H1 (cell line): ENCODE data around the gene PTPRJ. TPM values are rescaled to one million over a fixed set of nuclear protein-coding genes. Genes with fewer than 3 reads are reported as not detected.

Experiments used
- CTCF ChIA-PET: fragments of 300-600 bp; sonication (Branson Sonifier 250); formaldehyde crosslinking; loops from one replicate; lab custom pipeline; 2021; ENCODE audit not compliant: partially characterized antibody; lab: Charles Lee
- POLR2A ChIA-PET: fragments of 300-600 bp; sonication (Branson Sonifier 250); formaldehyde crosslinking; loops from one replicate; lab custom pipeline; 2021; ENCODE audit warnings: inconsistent platforms; ENCODE audit not compliant: partially characterized antibody; lab: Charles Lee
- DNase-seq, 2 experiments: peaks; one replicate each; pipeline versions ENCODE4 v3.0.0 to v3.0.0-alpha.2; 2010 to 2022; ENCODE audit warnings: low spot score in 2 of 2, low read depth in 1 of 2, mixed read lengths in 1 of 2
- FAIRE-seq: peaks from 2 replicates; lab custom pipeline; 2011; peaks lifted over from hg19 to GRCh38; lab: Jason Lieb, UNC
- H2AFZ ChIP-seq: 2 replicates; pipeline ENCODE4 v1.8.1; 2012; ENCODE audit warnings: low read length, inconsistent platforms
- H2AK5ac ChIP-seq: 2 replicates; pipeline ENCODE4 v1.6.1; 2013; ENCODE audit warnings: low read depth, low read length
- H2BK120ac ChIP-seq: replicated peaks from 2 replicates; pipeline ENCODE3; 2013; ENCODE audit warnings: low read depth, low read length, inconsistent platforms
- H2BK12ac ChIP-seq: 2 replicates; pipeline ENCODE4 v1.6.1; 2013; ENCODE audit warnings: low read depth, low read length
- H2BK15ac ChIP-seq: 2 replicates; pipeline ENCODE4 v1.6.1; 2013; ENCODE audit warnings: low read length
- H2BK20ac ChIP-seq: 2 replicates; pipeline ENCODE4 v1.6.1; 2013; ENCODE audit warnings: low read length
- H2BK5ac ChIP-seq: 2 replicates; pipeline ENCODE4 v1.6.1; 2013; ENCODE audit warnings: low read depth, low read length
- H3K14ac ChIP-seq: 2 replicates; pipeline ENCODE4 v1.6.1; 2013; ENCODE audit warnings: inconsistent platforms; ENCODE audit not compliant: insufficient read length
- H3K18ac ChIP-seq: 2 replicates; pipeline ENCODE4 v1.6.1; 2013; ENCODE audit warnings: low read length; ENCODE audit errors: extremely low read depth
- H3K23ac ChIP-seq: 2 replicates; pipeline ENCODE4 v1.6.1; 2013; ENCODE audit warnings: inconsistent platforms; ENCODE audit not compliant: insufficient read length
- H3K23me2 ChIP-seq: 2 replicates; pipeline ENCODE4 v1.6.1; 2013; ENCODE audit warnings: low read depth, low read length
- H3K27ac ChIP-seq: 2 replicates; pipeline ENCODE4 v1.6.1; 2011; ENCODE audit warnings: low read depth, low read length, inconsistent platforms
- H3K27me3 ChIP-seq, 4 experiments: replicated peaks in 1 of 4; 1 replicate in 1 of 4; 2 replicates in 3 of 4; pipeline versions ENCODE4 v1.6.1 to v1.8.1; 2011 to 2013; ENCODE audit warnings: low read length in 3 of 4, mild to moderate bottlenecking in 3 of 4, inconsistent platforms in 2 of 4, mixed read lengths in 2 of 4, moderate library complexity in 1 of 4; ENCODE audit not compliant: control insufficient read depth in 3 of 4, insufficient read depth in 3 of 4; ENCODE audit errors: extremely low read depth in 1 of 4
- H3K36me3 ChIP-seq, 4 experiments: 2 replicates each; pipeline versions ENCODE4 v1.6.1 to v1.8.1; 2011 to 2013; ENCODE audit warnings: mild to moderate bottlenecking in 4 of 4, low read length in 3 of 4, moderate library complexity in 2 of 4, control low read depth in 1 of 4, inconsistent platforms in 1 of 4; ENCODE audit not compliant: insufficient read depth in 4 of 4, control insufficient read depth in 2 of 4
- H3K4ac ChIP-seq: replicated peaks from 2 replicates; pipeline ENCODE3; 2013; ENCODE audit warnings: low read length, low read depth, mixed read lengths, inconsistent platforms; ENCODE audit not compliant: insufficient read length
- H3K4me1 ChIP-seq, 4 experiments: replicated peaks in 1 of 4; 1 replicate in 1 of 4; 2 replicates in 3 of 4; pipeline versions ENCODE4 v1.6.1 to v1.8.1; 2011 to 2013; ENCODE audit warnings: low read length in 3 of 4, inconsistent platforms in 2 of 4, mixed read lengths in 1 of 4; ENCODE audit not compliant: insufficient read depth in 4 of 4, control insufficient read depth in 3 of 4
- H3K4me2 ChIP-seq, 2 experiments: 2 replicates each; pipeline versions ENCODE4 v1.6.1 to v1.8.1; 2011 to 2013; ENCODE audit warnings: low read depth in 2 of 2, low read length in 2 of 2, control low read depth in 1 of 2, inconsistent platforms in 1 of 2, mild to moderate bottlenecking in 1 of 2; ENCODE audit not compliant: insufficient read depth in 1 of 2
- H3K4me3 ChIP-seq, 4 experiments: fragments of 200-600, 300-600 bp in 1 of 4; sonication (generic), shearing (Covaris generic), sonication (Bioruptor Twin) in 1 of 4; 2 replicates each; pipeline versions ENCODE4 v1.5.1 to v1.8.1; 2011 to 2016; ENCODE audit warnings: low read length in 4 of 4, low read depth in 3 of 4, control low read depth in 2 of 4, inconsistent platforms in 2 of 4, mild to moderate bottlenecking in 2 of 4, mixed read lengths in 1 of 4, moderate library complexity in 1 of 4; ENCODE audit not compliant: insufficient read depth in 2 of 4; ENCODE audit errors: extremely low read depth in 1 of 4
- H3K56ac ChIP-seq: replicated peaks from 2 replicates; pipeline ENCODE3; 2013; ENCODE audit warnings: low read depth, mild to moderate bottlenecking, mixed read lengths, low read length, inconsistent platforms; ENCODE audit not compliant: insufficient read length
- H3K79me1 ChIP-seq: 2 replicates; pipeline ENCODE4 v1.6.1; 2013; ENCODE audit warnings: low read depth, low read length, control low read depth
- H3K79me2 ChIP-seq, 2 experiments: 2 replicates each; pipeline versions ENCODE4 v1.6.1 to v1.8.1; 2012 to 2013; ENCODE audit warnings: low read length in 2 of 2, mild to moderate bottlenecking in 2 of 2, inconsistent platforms in 1 of 2; ENCODE audit not compliant: insufficient read depth in 2 of 2, control insufficient read depth in 1 of 2
- H3K9ac ChIP-seq, 4 experiments: replicated peaks in 1 of 4; 1 replicate in 1 of 4; 2 replicates in 3 of 4; pipeline versions ENCODE4 v1.6.1 to v1.8.1; 2011 to 2013; ENCODE audit warnings: low read depth in 3 of 4, low read length in 3 of 4, control low read depth in 2 of 4, mild to moderate bottlenecking in 2 of 4, moderate library complexity in 2 of 4, inconsistent platforms in 1 of 4; ENCODE audit errors: extremely low read depth in 1 of 4
- H3K9me3 ChIP-seq, 2 experiments: 2 replicates each; pipeline versions ENCODE4 v1.6.1 to v1.8.1; 2012 to 2013; ENCODE audit warnings: mild to moderate bottlenecking in 2 of 2, moderate library complexity in 2 of 2, control low read depth in 1 of 2, inconsistent platforms in 1 of 2, low read depth in 1 of 2, low read length in 1 of 2, mixed read lengths in 1 of 2; ENCODE audit not compliant: insufficient read depth in 2 of 2
- H4K20me1 ChIP-seq, 2 experiments: replicated peaks in 1 of 2; 2 replicates each; pipeline versions ENCODE3 to v1.8.1; 2011 to 2013; ENCODE audit warnings: inconsistent platforms in 2 of 2, low read length in 2 of 2, mild to moderate bottlenecking in 1 of 2; ENCODE audit not compliant: insufficient read depth in 2 of 2, control insufficient read depth in 1 of 2
- H4K5ac ChIP-seq: 2 replicates; pipeline ENCODE4 v1.6.1; 2013; ENCODE audit warnings: low read length, low read depth, mixed read lengths, inconsistent platforms; ENCODE audit not compliant: insufficient read length
- H4K8ac ChIP-seq: 2 replicates; pipeline ENCODE4 v1.8.0; 2013; ENCODE audit warnings: mild to moderate bottlenecking, moderate library complexity, low read length, inconsistent platforms; ENCODE audit not compliant: insufficient read depth; ENCODE audit errors: extremely low read depth
- H4K91ac ChIP-seq: replicated peaks from 2 replicates; pipeline ENCODE3; 2013; ENCODE audit warnings: low read length, mixed read lengths, inconsistent platforms; ENCODE audit not compliant: insufficient read length
- CEBPB ChIP-seq: IDR thresholded peaks from 2 replicates; pipeline ENCODE4 v1.6.1; 2012; ENCODE audit warnings: low read depth, low read length
- CHD1 ChIP-seq: IDR thresholded peaks from 2 replicates; pipeline ENCODE4 v1.6.1; 2012; ENCODE audit warnings: low read depth, low read length, improper control_type of control experiment
- MAFK ChIP-seq: IDR thresholded peaks from 2 replicates; pipeline ENCODE4 v1.6.1; 2012; ENCODE audit warnings: low read depth, mild to moderate bottlenecking, improper control_type of control experiment, low read length
- RAD21 ChIP-seq, 2 experiments: IDR thresholded peaks in 1 of 2; conservative IDR thresholded peaks in 1 of 2; 2 replicates each; pipeline ENCODE4 v1.6.1; 2011; ENCODE audit warnings: low read depth in 2 of 2, low read length in 2 of 2, improper control_type of control experiment in 1 of 2, inconsistent platforms in 1 of 2, mild to moderate bottlenecking in 1 of 2, moderate library complexity in 1 of 2
- SIX5 ChIP-seq: IDR thresholded peaks from 2 replicates; pipeline ENCODE4 v1.6.1; 2011; ENCODE audit warnings: mild to moderate bottlenecking, low read depth, low read length
- SRF ChIP-seq: IDR thresholded peaks from 2 replicates; pipeline ENCODE4 v1.6.1; 2011; ENCODE audit warnings: mild to moderate bottlenecking, low read depth, low read length, moderate library complexity
- TBP ChIP-seq: IDR thresholded peaks from 2 replicates; pipeline ENCODE4 v1.6.1; 2011; ENCODE audit warnings: low read depth, low read length, improper control_type of control experiment
- TEAD4 ChIP-seq: IDR thresholded peaks from 2 replicates; pipeline ENCODE4 v1.6.1; 2012; ENCODE audit warnings: low read depth, low read length, inconsistent platforms, mixed read lengths
- ZNF274 ChIP-seq: IDR thresholded peaks from 2 replicates; pipeline ENCODE4 v1.7.0; 2012; ENCODE audit warnings: low read length, borderline replicate concordance; ENCODE audit errors: extremely low read depth
- WGBS, 2 experiments: shearing (Covaris generic) in 1 of 2; methylation state at CpG; one replicate each; pipeline versions ENCODE4 v1.1.6 to v1.1.7; 2013 to 2015; ENCODE audit warnings: low lambda C conversion rate in 2 of 2, mixed read lengths in 2 of 2, inconsistent platforms in 1 of 2, low coverage in 1 of 2, missing lambda C conversion rate in 1 of 2; ENCODE audit not compliant: insufficient replicate concordance in 2 of 2, insufficient coverage in 1 of 2, insufficient read length in 1 of 2; ENCODE audit errors: extremely low coverage in 1 of 2, missing lambda C conversion rate in 1 of 2; 5-methylcytosine and 5-hydroxymethylcytosine counted together
- polyA plus RNA-seq, 7 experiments: library from polyadenylated mRNA; depleted of rRNA in 3 of 7; stranded (reverse) in 5 of 7; unstranded in 2 of 7; fragments of >200 nt in 5 of 7; fragments of 200-250 nt in 2 of 7; gene quantifications; 1 replicate in 5 of 7; 2 replicates in 1 of 7; 4 replicates in 1 of 7; pipeline versions ENCODE4 v1.2.1 to v1.2.3, GENCODE V29; 2011 to 2013; ENCODE audit warnings: missing spikeins in 2 of 7, mixed read lengths in 2 of 7
- total RNA-seq: library from RNA; stranded (reverse); fragmentation: NEBNext Ultra II Directional; extraction: Animal tissue kit (Norgen Biotek cat#: 25700); gene quantifications from 2 replicates; pipeline ENCODE4 v1.2.1, GENCODE V29; 2021

PTPRJ gene
- total and polyA plus RNA-seq, 2 of the 8 experiments (the other 6 are each of a cell fraction or from before 2014, with no cell fraction given) = 4.4 to 22.6 TPM

GRCh38 chr11:48122246-48122645 is 141.9 kb downstream of the PTPRJ start:
- Histone ChIP-seq H3K18ac (no peak overlapping the region), H3K23ac (no peak overlapping the region), H3K27ac (no peak overlapping the region), H3K56ac (no peak overlapping the region), H3K9me3 (no peaks in the 10 kb centered on the region), H3K4me1 (no peaks in the 10 kb centered on the region), H3K23me2 (no peaks in the 10 kb centered on the region), H4K20me1 (no peaks in the 10 kb centered on the region), H2BK15ac (no peak overlapping the region), H2BK5ac (no peak overlapping the region), H3K4me3 (no peak overlapping the region), H2AFZ (no peak overlapping the region), H3K36me3 (peaks cover 0 to 4% (median 0%) of the 10 kb centered on the region in 4 experiments; a peak in 3 of 8 replicates), H3K79me1 (no peaks in the 10 kb centered on the region), H3K9ac (no peak overlapping the region), H4K8ac (no peak overlapping the region), H4K5ac (no peak overlapping the region), H2BK12ac (no peak overlapping the region), H3K27me3 (no peaks in the 10 kb centered on the region), H3K4ac (no peak overlapping the region), H4K91ac (no peak overlapping the region), H3K14ac (no peak overlapping the region), H3K79me2 (no peaks in the 10 kb centered on the region), H2BK20ac (no peak overlapping the region), H3K4me2 (no peak overlapping the region), H2BK120ac (no peak overlapping the region), H2AK5ac (no peak overlapping the region)
- DNase-seq (no peak), FAIRE-seq (no peak)
- 80% methylated on average over 7 of the region's 7 CpGs; no CpG with 5 or more reads in 1 of the 2 experiments for WGBS, 2 experiments
- ChIA-PET CTCF (interaction anchor here (1.2 to 2.0 kb wide), 4 partner anchors 12 to 188 kb away, joined by 3 to 9 read pairs (median 6); no protein-coding TSS in a partner anchor), POLR2A (no interaction called here)
- TF ChIP-seq RAD21 (IDR thresholded peaks at IDR 0.05 in 1 of 2, conservative IDR thresholded peaks at IDR 0.05 in 1 of 2; ENCODE audit: low read depth in 2 of 2, low read length in 2 of 2) (no peak), CHD1 (no peak), TBP (no peak), MAFK (no peak), TEAD4 (no peak), CEBPB (no peak), SIX5 (no peak), SRF (no peak), ZNF274 (no peak)
